IPS-15b (cell line): ENCODE results near the gene PCNT.
"Not testable (repeated sequence)": the region's sequence is repeated elsewhere in the genome, so short reads cannot be mapped to it uniquely, and the experiment has no call there.

Experiments
- H3K27me3 ChIP-seq: one replicate; pipeline ENCODE4 v1.6.1; 2013; ENCODE audit warnings: low read length; ENCODE audit not compliant: control insufficient read depth, insufficient read depth
- H3K36me3 ChIP-seq: one replicate; pipeline ENCODE4 v1.6.1; 2013; ENCODE audit warnings: low read length; ENCODE audit not compliant: control insufficient read depth, insufficient read depth
- H3K4me1 ChIP-seq: one replicate; pipeline ENCODE4 v1.6.1; 2013; ENCODE audit warnings: mild to moderate bottlenecking, low read length; ENCODE audit not compliant: control insufficient read depth, insufficient read depth
- H3K4me3 ChIP-seq: one replicate; pipeline ENCODE4 v1.5.1; 2013; ENCODE audit warnings: low read depth, low read length
- H3K9ac ChIP-seq: one replicate; pipeline ENCODE4 v1.6.1; 2013; ENCODE audit warnings: low read depth, mild to moderate bottlenecking, low read length
- H3K9me3 ChIP-seq: one replicate; pipeline ENCODE4 v1.6.1; 2013; ENCODE audit warnings: mild to moderate bottlenecking, low read length; ENCODE audit not compliant: control insufficient read depth, insufficient read depth

The PCNT gene

DNA sequence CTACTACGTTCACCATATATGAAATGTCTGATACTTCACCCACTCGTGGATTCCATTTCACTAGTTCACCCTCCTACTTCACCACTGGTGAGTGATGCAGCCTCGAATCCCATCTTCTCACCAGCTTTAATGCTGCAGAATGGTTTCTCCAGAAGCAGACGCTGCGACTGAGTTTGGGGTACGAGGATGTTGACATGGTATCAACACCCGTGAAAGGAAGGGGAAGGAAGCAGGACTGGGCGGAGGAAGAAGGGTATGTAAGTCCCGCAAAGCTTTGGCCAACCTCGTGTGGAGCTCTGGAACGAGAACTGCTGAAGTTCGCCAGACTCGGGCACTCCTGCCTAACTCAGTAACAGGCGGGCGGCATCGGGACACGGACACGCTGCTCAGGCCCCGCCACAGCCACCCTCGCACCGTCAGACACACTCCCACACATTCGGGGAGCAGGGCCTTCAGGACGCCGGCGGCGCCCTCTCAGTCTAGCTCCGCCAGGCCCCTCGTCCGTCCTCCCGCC, 133.9 kb downstream of the PCNT start:
- peak overlapping the region; percentile 82 for H3K4me3 ChIP-seq
- peaks cover 5% of the 10 kb centered on the region for H3K4me1 ChIP-seq
- peaks cover 3% of the 10 kb centered on the region for H3K36me3 ChIP-seq
- no peaks in the 10 kb centered on the region for H3K27me3 ChIP-seq
- H3K9me3 ChIP-seq = no peaks in the 10 kb centered on the region
- peak overlapping the region; percentile 91 for H3K9ac ChIP-seq

DNA sequence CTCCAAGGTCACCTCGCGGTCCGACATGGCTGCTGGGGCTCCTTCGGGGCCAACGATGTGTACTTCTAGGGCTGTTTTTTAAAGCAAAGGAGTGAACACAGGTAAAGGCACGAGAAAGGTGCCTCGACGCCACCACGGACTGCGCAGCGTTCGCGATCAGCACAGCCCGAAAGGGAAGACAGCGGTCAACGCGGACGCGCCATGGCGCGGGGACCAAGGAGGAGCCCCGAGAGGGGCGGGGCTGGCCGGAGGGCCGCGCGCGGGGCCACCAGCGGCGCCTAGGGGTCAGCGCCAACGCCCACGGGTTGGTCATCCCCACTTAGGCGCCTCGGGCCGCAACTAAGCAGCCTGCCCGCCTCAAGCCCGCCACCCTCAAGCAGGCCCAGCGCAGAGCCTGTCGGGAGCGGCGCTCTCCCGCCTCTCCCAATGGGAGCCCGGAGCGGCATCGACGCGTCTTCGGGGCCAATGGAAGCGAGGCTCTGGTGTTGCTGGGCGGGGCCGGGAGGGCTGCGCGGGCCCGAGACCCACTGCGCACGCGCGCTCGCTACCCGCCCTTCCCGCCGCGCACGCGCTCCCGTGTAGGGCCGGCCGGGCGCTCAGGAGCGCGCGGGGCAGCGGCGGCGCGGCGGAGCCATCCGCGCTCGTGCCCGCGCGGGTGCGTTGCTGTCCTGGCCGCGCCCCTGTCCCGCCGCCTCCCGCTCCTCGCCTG, 134.5 kb downstream of the PCNT start, which contains the start of gene DIP2A:
TSS of gene DIP2A (plus strand) at position 577 of the 709 bp plus-strand sequence. CDS start 241 bp downstream, outside the sequence.
- H3K36me3 ChIP-seq = peaks cover 7% of the 10 kb centered on the region
- peak within 1 kb of the TSS; percentile 82 for H3K4me3 ChIP-seq
- no peaks in the 10 kb centered on the region for H3K27me3 ChIP-seq
- no peaks in the 10 kb centered on the region for H3K9me3 ChIP-seq
- H3K4me1 ChIP-seq = peaks cover 5% of the 10 kb centered on the region
- peak within 1 kb of the TSS; percentile 91 for H3K9ac ChIP-seq

DNA sequence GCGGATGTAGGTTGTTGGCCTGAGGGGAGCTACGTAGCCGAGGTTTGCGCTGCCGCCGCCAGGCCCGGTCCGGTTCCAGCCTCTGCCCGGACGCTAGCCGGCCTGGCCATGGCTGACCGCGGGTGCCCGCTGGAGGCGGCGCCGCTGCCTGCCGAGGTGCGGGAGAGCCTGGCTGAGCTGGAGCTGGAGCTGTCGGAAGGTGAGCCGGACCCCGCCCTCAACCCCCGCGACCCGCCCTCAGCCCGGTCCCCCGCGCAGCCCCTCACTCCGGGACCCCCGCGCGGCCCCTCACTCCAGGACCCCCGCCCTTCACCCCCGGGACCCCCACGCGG, 135.0 kb downstream of the PCNT start:
- Histone ChIP-seq H3K4me1 (peaks cover 5% of the 10 kb centered on the region), H3K36me3 (peaks cover 7% of the 10 kb centered on the region), H3K27me3 (no peaks in the 10 kb centered on the region)

DNA sequence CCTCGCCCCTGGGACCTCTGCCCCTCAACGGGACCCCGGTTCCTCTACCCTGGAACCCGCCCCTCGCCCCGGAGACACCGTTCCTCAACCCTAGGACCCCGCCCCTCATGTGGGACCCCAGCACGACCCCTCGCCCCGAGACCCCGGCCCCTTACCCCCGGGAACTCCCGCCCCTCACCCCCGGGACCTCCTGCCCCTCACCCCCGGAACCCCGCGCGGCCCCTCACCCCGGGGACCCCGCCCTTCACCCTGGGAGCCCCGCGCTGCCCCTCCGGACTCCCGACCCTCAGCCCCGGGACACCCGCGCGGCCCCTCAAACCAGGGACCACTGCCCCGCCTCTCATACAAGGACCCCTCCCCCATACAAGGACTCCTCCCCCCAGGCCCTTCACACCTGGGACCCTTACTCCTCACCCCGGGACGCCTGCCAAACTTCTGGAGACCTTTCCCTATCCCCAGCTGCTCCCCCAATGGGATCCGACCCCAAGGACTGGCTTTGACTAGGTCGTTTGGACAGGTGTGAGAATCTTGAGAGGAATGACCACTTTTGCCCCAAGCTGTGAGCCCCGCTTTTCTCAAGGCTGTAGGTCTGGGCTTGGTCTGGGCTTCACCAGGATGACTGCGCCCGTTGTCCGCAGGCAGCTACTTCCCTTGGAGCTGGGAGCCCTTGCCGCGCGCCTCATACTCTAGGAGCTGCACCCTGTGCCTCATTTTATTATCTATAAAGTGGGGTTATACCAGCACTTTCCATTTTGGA, 135.6 kb downstream of the PCNT start:
- Histone ChIP-seq H3K9ac (peak overlapping the region; percentile 65), H3K27me3 (no peaks in the 10 kb centered on the region), H3K4me1 (peaks cover 5% of the 10 kb centered on the region), H3K4me3 (peak overlapping the region; percentile 75), H3K9me3 (no peaks in the 10 kb centered on the region), H3K36me3 (peaks cover 7% of the 10 kb centered on the region)

More for the DNA sequence above, 135.0 kb downstream of the PCNT start:
- H3K9me3 ChIP-seq = no peaks in the 10 kb centered on the region
- no peak overlapping the region for H3K9ac ChIP-seq
- H3K4me3 ChIP-seq = peak overlapping the region; percentile 75

DNA sequence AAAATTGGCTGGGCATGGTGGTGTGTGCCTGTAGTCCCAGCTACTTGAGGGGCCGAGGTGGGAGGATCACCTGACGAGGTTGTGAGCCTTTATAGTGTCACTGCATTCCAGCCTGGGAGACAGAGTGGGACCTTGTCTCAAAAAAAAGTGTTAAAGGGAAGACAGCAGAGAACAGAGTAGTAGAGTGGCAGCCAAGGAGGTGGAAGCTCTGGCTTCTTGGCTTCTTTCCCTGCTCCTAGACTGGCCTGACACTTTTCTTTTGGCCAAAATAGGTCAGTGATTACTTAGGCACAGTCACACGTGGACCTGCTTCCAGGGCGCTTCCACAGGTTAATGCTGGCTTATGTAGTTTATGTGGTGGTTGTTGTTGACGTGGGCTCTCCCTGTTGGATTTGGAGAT, 138.0 kb downstream of the PCNT start:
- Histone ChIP-seq H3K9ac (no peak overlapping the region), H3K4me1 (peaks cover 5% of the 10 kb centered on the region), H3K36me3 (peaks cover 7% of the 10 kb centered on the region), H3K9me3 (no peaks in the 10 kb centered on the region), H3K27me3 (no peaks in the 10 kb centered on the region), H3K4me3 (no peak overlapping the region)

DNA sequence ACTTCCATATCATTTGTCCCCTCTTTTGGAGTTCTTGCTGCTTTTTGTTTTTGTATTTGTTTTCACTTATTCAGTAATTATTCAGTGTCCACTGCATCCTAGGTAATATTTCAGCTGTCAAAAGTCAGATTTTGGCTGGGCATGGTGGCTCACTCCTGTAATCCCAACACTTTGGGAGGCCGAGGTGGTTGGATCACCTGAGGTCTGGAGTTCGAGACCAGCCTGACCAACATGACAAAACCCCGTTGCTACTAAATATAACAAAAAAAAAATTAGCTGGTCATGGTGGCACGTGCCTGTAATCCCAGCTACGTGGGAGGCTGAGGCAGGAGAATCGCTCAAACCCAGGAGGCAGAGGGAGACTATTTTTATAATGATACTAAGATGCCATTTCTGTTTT, 141.2 kb downstream of the PCNT start:
- not testable (repeated sequence) for H3K4me3 ChIP-seq, H3K27me3 ChIP-seq, H3K36me3 ChIP-seq, H3K9me3 ChIP-seq, H3K9ac ChIP-seq, H3K4me1 ChIP-seq

DNA sequence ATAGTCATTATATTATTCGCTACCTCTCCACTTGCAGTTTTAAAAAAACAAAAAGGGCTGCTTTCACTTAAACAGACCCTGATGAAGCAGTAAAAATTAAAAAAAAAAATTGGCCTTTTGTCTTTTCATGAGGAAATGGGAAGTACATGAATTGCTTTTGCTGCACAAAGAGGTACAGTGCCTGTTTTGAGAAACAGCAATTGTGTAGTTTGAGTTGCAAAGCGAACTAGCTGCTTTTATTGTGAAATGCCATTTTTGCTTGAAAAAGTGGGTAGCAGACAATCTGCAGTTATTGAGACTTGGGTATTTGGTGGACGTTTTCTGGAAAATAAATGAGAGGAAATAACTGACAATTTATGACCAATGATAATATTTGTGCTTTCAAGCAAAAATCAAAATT, 141.7 kb downstream of the PCNT start:
- no peaks in the 10 kb centered on the region for H3K27me3 ChIP-seq
- H3K4me1 ChIP-seq = no peaks in the 10 kb centered on the region
- H3K9me3 ChIP-seq = no peaks in the 10 kb centered on the region
- no peak overlapping the region for H3K4me3 ChIP-seq
- no peak overlapping the region for H3K9ac ChIP-seq
- H3K36me3 ChIP-seq = peaks cover 3% of the 10 kb centered on the region

DNA sequence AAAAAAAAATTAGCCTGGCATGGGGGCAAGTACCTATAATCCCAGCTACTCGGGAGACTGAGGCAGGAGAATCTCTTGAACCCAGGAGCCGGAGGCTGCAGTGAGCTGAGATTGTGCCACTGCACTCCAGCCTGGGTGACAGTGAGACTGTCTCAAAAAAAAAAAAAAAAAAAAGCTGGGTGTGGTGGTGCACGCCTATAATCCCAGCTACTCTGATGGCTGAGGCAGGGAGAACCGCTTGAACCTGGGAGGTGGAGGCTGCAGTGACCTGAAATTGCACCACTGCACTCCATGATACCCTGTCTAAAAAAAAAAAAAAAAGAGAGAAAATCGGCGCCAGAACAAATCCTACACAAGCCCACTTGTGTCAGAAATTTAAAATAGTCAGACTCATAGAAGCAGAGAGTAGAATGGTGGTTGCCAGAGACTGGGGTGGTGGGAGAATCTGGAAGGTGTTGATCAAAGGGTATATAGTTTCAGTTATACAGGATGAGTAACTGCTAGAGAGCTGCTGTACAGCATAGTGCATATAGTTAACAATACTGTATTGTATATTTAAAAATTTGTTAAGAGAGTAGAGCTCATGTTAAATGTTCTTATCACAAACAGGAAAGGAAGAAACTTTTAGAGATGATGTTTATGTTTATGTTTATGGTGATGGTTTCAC, 144.3 kb downstream of the PCNT start:
- H3K36me3 ChIP-seq = peaks cover under 1% of the 10 kb centered on the region

DNA sequence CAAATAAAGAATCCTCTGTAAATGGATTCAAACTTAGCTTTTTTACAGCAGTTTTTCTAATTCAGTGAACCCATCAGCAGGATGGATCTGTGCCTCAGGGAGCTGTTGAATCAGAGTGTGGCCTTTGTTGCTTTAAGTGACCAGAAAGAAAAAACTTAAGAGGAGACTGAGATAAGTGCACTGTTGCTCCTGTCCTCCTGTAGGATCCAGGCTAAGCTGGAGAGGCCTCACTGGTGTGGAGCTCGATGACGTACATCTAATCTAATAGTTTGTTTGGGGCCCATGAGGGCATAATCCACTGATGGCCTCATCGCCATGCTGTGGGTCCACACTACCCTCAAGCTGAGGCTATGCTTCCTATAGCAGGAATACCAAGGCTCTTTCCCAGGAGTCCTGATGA, 145.3 kb downstream of the PCNT start:
- Histone ChIP-seq H3K9ac (no peak overlapping the region), H3K36me3 (no peaks in the 10 kb centered on the region), H3K9me3 (no peaks in the 10 kb centered on the region), H3K27me3 (no peaks in the 10 kb centered on the region), H3K4me3 (no peak overlapping the region), H3K4me1 (no peaks in the 10 kb centered on the region)

More for the DNA sequence above, 144.3 kb downstream of the PCNT start:
- Histone ChIP-seq H3K27me3 (no peaks in the 10 kb centered on the region), H3K4me3 (no peak overlapping the region), H3K9me3 (no peaks in the 10 kb centered on the region), H3K4me1 (no peaks in the 10 kb centered on the region), H3K9ac (no peak overlapping the region)

DNA sequence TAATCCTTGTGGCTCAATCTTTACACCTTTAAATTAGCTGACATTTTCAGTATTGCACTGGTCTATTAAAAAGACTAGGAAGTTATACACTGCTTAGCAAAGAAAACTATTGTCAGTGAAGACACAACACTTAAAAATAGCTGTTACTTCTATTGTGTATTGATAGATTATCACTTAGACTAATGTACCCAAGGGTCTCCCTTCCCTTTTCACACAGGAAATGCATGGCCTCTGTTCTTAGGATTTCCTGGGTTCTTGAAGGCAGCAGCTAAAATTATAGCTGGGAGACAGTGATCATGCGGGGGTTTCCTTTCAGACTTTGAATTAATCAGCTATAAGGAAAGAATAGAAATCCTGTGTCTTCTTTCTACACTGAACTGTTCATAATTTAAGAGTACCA, 147.6 kb downstream of the PCNT start:
- Histone ChIP-seq H3K4me3 (no peak overlapping the region), H3K27me3 (no peaks in the 10 kb centered on the region), H3K9me3 (no peaks in the 10 kb centered on the region)

DNA sequence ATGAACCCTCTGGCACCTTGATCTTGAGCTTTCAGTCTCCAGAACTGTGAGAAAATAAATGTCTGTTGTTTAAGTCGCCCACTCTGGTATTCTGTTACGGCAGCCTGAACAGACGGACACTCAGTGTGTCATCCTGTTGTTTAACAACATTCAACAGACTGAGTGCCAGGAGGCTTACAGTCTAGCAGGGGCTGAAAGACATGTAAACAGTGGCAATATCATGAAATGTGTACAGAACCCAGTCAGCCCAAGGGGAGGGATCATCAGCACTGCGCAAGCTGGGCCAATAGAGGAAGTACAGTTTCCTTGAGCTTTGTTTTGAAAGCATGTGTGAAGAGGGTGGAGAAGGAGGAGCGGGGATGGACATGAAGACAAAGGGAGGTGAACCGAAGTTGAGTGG, 148.3 kb downstream of the PCNT start:
- Histone ChIP-seq H3K9ac (no peak overlapping the region), H3K4me3 (no peak overlapping the region), H3K36me3 (no peaks in the 10 kb centered on the region), H3K4me1 (no peaks in the 10 kb centered on the region), H3K9me3 (no peaks in the 10 kb centered on the region), H3K27me3 (no peaks in the 10 kb centered on the region)

More for the DNA sequence above, 147.6 kb downstream of the PCNT start:
- Histone ChIP-seq H3K9ac (no peak overlapping the region), H3K4me1 (no peaks in the 10 kb centered on the region), H3K36me3 (no peaks in the 10 kb centered on the region)
